AG09309 (cell line): ENCODE results near the gene NRCAM.

Experiments
- DNase-seq: peaks from one replicate; pipeline ENCODE4 v3.0.0-alpha.2; 2010; ENCODE audit warnings: low read depth
- H3K4me3 ChIP-seq: 2 replicates; pipeline ENCODE4 v1.5.1; 2011; ENCODE audit warnings: mild to moderate bottlenecking, low read depth, low read length, moderate library complexity; ENCODE audit not compliant: control insufficient read depth
- CTCF ChIP-seq: IDR thresholded peaks from 2 replicates; pipeline ENCODE4 v1.5.1; 2011; ENCODE audit warnings: mild to moderate bottlenecking, low read depth, low read length, inconsistent platforms; ENCODE audit not compliant: insufficient read depth, control insufficient read depth; ENCODE audit errors: missing control alignments

The NRCAM gene

GRCh38 chr7:108423089-108423989 lies 32.9 kb downstream of the NRCAM start:
- no peak overlapping the region for H3K4me3 ChIP-seq
- no peak for TF ChIP-seq CTCF
- no peak for DNase-seq

GRCh38 chr7:108421720-108422331 lies 34.4 kb downstream of the NRCAM start:
- no peak overlapping the region for H3K4me3 ChIP-seq
- DNase-seq: no peak
- no peak for TF ChIP-seq CTCF

GRCh38 chr7:108419961-108420908 lies 36.0 kb downstream of the NRCAM start:
- TF ChIP-seq CTCF: no peak
- no peak for DNase-seq
- H3K4me3 ChIP-seq: no peak overlapping the region

GRCh38 chr7:108418946-108419345 lies 37.3 kb downstream of the NRCAM start:
- DNase-seq: no peak
- H3K4me3 ChIP-seq: no peak overlapping the region
- no peak for TF ChIP-seq CTCF

- H3K4me3 ChIP-seq: no peak overlapping the region
- DNase-seq: no peak
- no peak for TF ChIP-seq CTCF
These were observed 38.3 kb downstream of the NRCAM start for GRCh38 chr7:108417926-108418325.

- H3K4me3 ChIP-seq: no peak overlapping the region
- no peak for TF ChIP-seq CTCF
These were observed 39.1 kb downstream of the NRCAM start for GRCh38 chr7:108417144-108417543.

More at GRCh38 chr7:108417144-108417543, 39.1 kb downstream of the NRCAM start:
- DNase-seq: no peak
